Natural killer cell (primary cell): ENCODE data around the gene ORC6. TPM values are rescaled to one million over a fixed set of nuclear protein-coding genes. Genes with fewer than 3 reads are reported as not detected.

Experiments
- ATAC-seq, 3 donors: fragments of 150-1000 bp in 2 of 3; fragments of 200-7000 bp in 1 of 3; cut with Tn5 transposase; 1 replicate in 1 of 3; 2 replicates in 2 of 3; pipeline ENCODE4 v1.10.0; 2021; ENCODE audit warnings: mild to moderate bottlenecking in 2 of 3, moderate library complexity in 2 of 3
- DNase-seq, 2 donors: peaks; one replicate each; pipeline versions ENCODE4 v3.0.0 to v3.0.0-alpha.2; 2013 to 2021; ENCODE audit warnings: mixed read lengths in 1 of 2
- H3K27ac ChIP-seq: one replicate; pipeline ENCODE4 v1.5.1; 2013; ENCODE audit warnings: mild to moderate bottlenecking, low read length
- H3K27me3 ChIP-seq: one replicate; pipeline ENCODE4 v1.6.1; 2013; ENCODE audit warnings: low read length; ENCODE audit not compliant: control insufficient read depth, insufficient read depth
- H3K36me3 ChIP-seq: one replicate; pipeline ENCODE4 v1.6.1; 2013; ENCODE audit warnings: low read length; ENCODE audit not compliant: control insufficient read depth, insufficient read depth
- H3K4me1 ChIP-seq: one replicate; pipeline ENCODE4 v1.6.1; 2013; ENCODE audit warnings: low read length; ENCODE audit not compliant: control insufficient read depth, insufficient read depth
- H3K4me3 ChIP-seq: one replicate; pipeline ENCODE4 v1.5.1; 2013; ENCODE audit warnings: low read length
- H3K9me3 ChIP-seq: one replicate; pipeline ENCODE4 v1.6.1; 2013; ENCODE audit warnings: low read length; ENCODE audit not compliant: control insufficient read depth, insufficient read depth
- H3K27ac Mint-ChIP-seq, 2 donors: one replicate each; pipeline ENCODE4 v1.8.0; 2022; ENCODE audit warnings: mild to moderate bottlenecking in 2 of 2, mixed read lengths in 2 of 2, moderate library complexity in 1 of 2
- H3K27me3 Mint-ChIP-seq, 2 donors: one replicate each; pipeline ENCODE4 v1.8.0; 2022; ENCODE audit warnings: low read depth in 2 of 2, mixed read lengths in 2 of 2
- H3K36me3 Mint-ChIP-seq: one replicate; pipeline ENCODE4 v1.8.0; 2022; ENCODE audit warnings: mixed read lengths
- H3K4me1 Mint-ChIP-seq, 2 donors: one replicate each; pipeline ENCODE4 v1.8.0; 2022; ENCODE audit warnings: mixed read lengths in 2 of 2
- H3K4me3 Mint-ChIP-seq: one replicate; pipeline ENCODE4 v1.8.0; 2022; ENCODE audit warnings: mild to moderate bottlenecking, moderate library complexity, mixed read lengths
- H3K9me3 Mint-ChIP-seq, 2 donors: one replicate each; pipeline ENCODE4 v1.8.0; 2022; ENCODE audit warnings: mixed read lengths in 2 of 2
- CTCF ChIP-seq: fragments of 200-600 bp; IDR thresholded peaks from one replicate; pipeline ENCODE4 v1.8.0; 2022; ENCODE audit warnings: antibody characterized with exemption
- WGBS: methylation state at CpG from one replicate; pipeline ENCODE4 v1.1.7; 2013; ENCODE audit warnings: missing lambda C conversion rate; ENCODE audit not compliant: insufficient coverage; 5-methylcytosine and 5-hydroxymethylcytosine counted together
- intact Hi-C: fragments of 100-400 bp; cut with micrococcal nuclease; formaldehyde crosslinking; loops from one replicate; pipeline ENCODE4 v1.14.2; 2022
- total RNA-seq, 4 donors: library from RNA; stranded (reverse); fragments of 120-200 nt in 1 of 4; gene quantifications; one replicate each; pipeline versions ENCODE4 v1.2.3 to v1.2.4, GENCODE V29; 2013 to 2022

Gene ORC6
- total RNA-seq, 3 donors from 2014 or later (not counting 1 experiment from before 2014, with no cell fraction given), result 2.9 to 11.4 (median 5.9) TPM

- H3K27ac ChIP-seq, result peak overlapping the region; percentile 94
- no peaks in the 10 kb centered on the region for H3K27me3 ChIP-seq
- peak in 1 of 2 donors; percentile 4 for DNase-seq
- WGBS, result 28% methylated on average over 21 of the region's 21 CpGs
- Mint-ChIP-seq H3K36me3 (no peaks in the 10 kb centered on the region), H3K27ac (no peak overlapping the region), H3K9me3 (no peaks in the 10 kb centered on the region), H3K4me1 (peaks cover 21 to 25% of the 10 kb centered on the region in 2 donors), H3K27me3 (no peaks in the 10 kb centered on the region), H3K4me3 (no peak overlapping the region)
- H3K4me1 ChIP-seq, result peaks cover 22% of the 10 kb centered on the region
- TF ChIP-seq CTCF, result no peak
- intact Hi-C loops, result no loop called here
- H3K9me3 ChIP-seq, result no peaks in the 10 kb centered on the region
- no peak for ATAC-seq
- peak overlapping the region; percentile 84 for H3K4me3 ChIP-seq
- no peaks in the 10 kb centered on the region for H3K36me3 ChIP-seq
Observed at GRCh38 chr16:46690281-46691178, 1.1 kb downstream of the ORC6 start.

GRCh38 chr16:46691726-46692125 is 2.3 kb downstream of the ORC6 start:
- H3K9me3 ChIP-seq, result no peaks in the 10 kb centered on the region
- Mint-ChIP-seq H3K4me1 (peaks cover 18 to 19% of the 10 kb centered on the region in 2 donors), H3K27me3 (no peaks in the 10 kb centered on the region), H3K27ac (no peak overlapping the region), H3K4me3 (peak overlapping the region; percentile 47), H3K9me3 (no peaks in the 10 kb centered on the region), H3K36me3 (no peaks in the 10 kb centered on the region)
- no peak for ATAC-seq
- DNase-seq, result no peak
- peaks cover 22% of the 10 kb centered on the region for H3K4me1 ChIP-seq
- WGBS, result 48% methylated on average over 1 of the region's 4 CpGs
- H3K36me3 ChIP-seq, result no peaks in the 10 kb centered on the region
- TF ChIP-seq CTCF, result no peak
- no peak overlapping the region for H3K27ac ChIP-seq
- no peak overlapping the region for H3K4me3 ChIP-seq
- intact Hi-C loops, result no loop called here
- no peaks in the 10 kb centered on the region for H3K27me3 ChIP-seq

- Mint-ChIP-seq H3K27me3 (no peaks in the 10 kb centered on the region), H3K9me3 (no peaks in the 10 kb centered on the region), H3K4me3 (no peak overlapping the region), H3K27ac (no peak overlapping the region), H3K4me1 (peaks cover 0 to under 1% of the 10 kb centered on the region in 2 donors), H3K36me3 (no peaks in the 10 kb centered on the region)
- H3K4me3 ChIP-seq, result no peak overlapping the region
- H3K36me3 ChIP-seq, result no peaks in the 10 kb centered on the region
- DNase-seq, result no peak
- no peaks in the 10 kb centered on the region for H3K27me3 ChIP-seq
- ATAC-seq, result no peak
- no peaks in the 10 kb centered on the region for H3K9me3 ChIP-seq
- TF ChIP-seq CTCF, result no peak
- intact Hi-C loops, result no loop called here
- WGBS, result 100% methylated on average over 1 of the region's 2 CpGs
- H3K27ac ChIP-seq, result no peak overlapping the region
- H3K4me1 ChIP-seq, result peaks cover 12% of the 10 kb centered on the region
Observed at GRCh38 chr16:46693598-46693997, 4.1 kb downstream of the ORC6 start.
